Measurements from ENCODE around the gene MED31.

DNA sequence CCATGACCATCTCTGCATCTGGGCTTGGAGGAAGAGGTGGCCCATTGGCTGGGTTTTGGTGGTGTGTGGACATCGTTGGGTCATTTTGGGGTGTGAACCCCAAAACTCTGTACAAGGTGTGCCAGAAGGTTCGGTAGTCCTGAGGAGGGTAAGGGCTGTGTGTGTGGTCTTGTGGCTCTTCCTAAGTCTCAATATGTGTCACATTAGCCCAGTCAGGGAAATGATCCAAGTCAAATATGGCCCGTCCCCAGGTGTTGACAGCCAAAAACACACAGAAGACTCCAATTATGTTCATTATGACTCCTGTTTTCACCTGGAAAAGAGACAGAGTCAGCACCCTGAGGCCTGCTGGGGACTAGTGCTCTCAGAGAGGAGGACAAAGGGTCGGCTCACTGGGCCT lies 34.6 kb upstream of the MED31 start:
- TF ChIP-seq EZH2 (IDR thresholded peaks at IDR 0.05; ENCODE audit: insufficient read depth, poor library complexity, severe bottlenecking), result no peak
- no peak for TF ChIP-seq EZH2phosphoT487 (IDR thresholded peaks at IDR 0.05; ENCODE audit: insufficient read depth, low read depth)
